Endothelial cell of umbilical vein (primary cell): ENCODE results near the gene DPH7.

ENCODE experiments used
- CTCF ChIP-seq, 2 donors: IDR thresholded peaks; 1 replicate in 1 of 2; 2 replicates in 1 of 2; pipeline ENCODE4 v1.5.1; 2011; ENCODE audit warnings: low read length in 2 of 2, mild to moderate bottlenecking in 2 of 2, moderate library complexity in 2 of 2, control low read depth in 1 of 2, inconsistent platforms in 1 of 2, low read depth in 1 of 2; ENCODE audit not compliant: insufficient read depth in 1 of 2; ENCODE audit errors: extremely low read depth in 1 of 2
- EZH2 ChIP-seq: IDR thresholded peaks from 2 replicates; pipeline ENCODE4 v1.6.1; 2012; ENCODE audit warnings: borderline replicate concordance, low read depth, mild to moderate bottlenecking, moderate library complexity, low read length, inconsistent platforms; ENCODE audit not compliant: severe bottlenecking
- GATA2 ChIP-seq: IDR thresholded peaks from 2 replicates; pipeline ENCODE4 v1.7.0; 2011; ENCODE audit warnings: low read depth, mild to moderate bottlenecking, moderate library complexity, mixed read lengths, low read length; ENCODE audit not compliant: insufficient read length, insufficient read depth
- MAX ChIP-seq: IDR thresholded peaks from 2 replicates; pipeline ENCODE4 v1.6.1; 2011; ENCODE audit not compliant: insufficient read depth, insufficient read length
- POLR2A ChIP-seq: IDR thresholded peaks from 2 replicates; pipeline ENCODE4 v1.6.1; 2012; ENCODE audit warnings: low read depth, mild to moderate bottlenecking, control low read depth, low read length
- POLR2AphosphoS5 ChIP-seq: IDR thresholded peaks from 2 replicates; pipeline ENCODE4 v1.6.1; 2012; ENCODE audit warnings: low read depth, mild to moderate bottlenecking, control low read depth, low read length, moderate library complexity; ENCODE audit not compliant: insufficient read depth

- TF ChIP-seq CTCF (IDR thresholded peaks at IDR 0.05; ENCODE audit: extremely low read depth in 1 of 2, insufficient read depth in 1 of 2, low read depth in 1 of 2, low read length in 2 of 2) (no peak), EZH2 (no peak), POLR2A (no peak), GATA2 (no peak), MAX (no peak), POLR2AphosphoS5 (no peak)
Observed at GRCh38 chr9:137588891-137589290, 10.2 kb upstream of the DPH7 start.
